Mesodermal cell (in vitro differentiated cells): ENCODE measurements around the gene SOCS3.

Experiments used
- H3K27ac ChIP-seq: 2 replicates; pipeline ENCODE4 v1.7.0; 2013; ENCODE audit warnings: mild to moderate bottlenecking, low read depth, low read length, moderate library complexity; ENCODE audit not compliant: severe bottlenecking
- H3K36me3 ChIP-seq: 2 replicates; pipeline ENCODE4 v1.7.1; 2013; ENCODE audit warnings: mild to moderate bottlenecking, low read length, moderate library complexity; ENCODE audit not compliant: control insufficient read depth, insufficient read depth
- H3K4me1 ChIP-seq: one replicate; pipeline ENCODE4 v1.7.1; 2013; ENCODE audit warnings: mild to moderate bottlenecking, low read length; ENCODE audit not compliant: insufficient read depth, control insufficient read depth, poor library complexity, severe bottlenecking
- H3K4me3 ChIP-seq: 2 replicates; pipeline ENCODE4 v1.7.0; 2013; ENCODE audit warnings: low read length, control low read depth, mild to moderate bottlenecking; ENCODE audit not compliant: insufficient read depth, poor library complexity, severe bottlenecking; ENCODE audit errors: extremely low read depth
- H3K9me3 ChIP-seq: 2 replicates; pipeline ENCODE4 v1.7.1; 2013; ENCODE audit warnings: mild to moderate bottlenecking, low read length, moderate library complexity; ENCODE audit not compliant: control insufficient read depth
- WGBS, 2 experiments: methylation state at CpG; one replicate each; pipeline ENCODE4 v1.1.5; 2013; ENCODE audit warnings: missing lambda C conversion rate in 2 of 2; ENCODE audit not compliant: insufficient coverage in 2 of 2; 5-methylcytosine and 5-hydroxymethylcytosine counted together

The SOCS3 gene

DNA sequence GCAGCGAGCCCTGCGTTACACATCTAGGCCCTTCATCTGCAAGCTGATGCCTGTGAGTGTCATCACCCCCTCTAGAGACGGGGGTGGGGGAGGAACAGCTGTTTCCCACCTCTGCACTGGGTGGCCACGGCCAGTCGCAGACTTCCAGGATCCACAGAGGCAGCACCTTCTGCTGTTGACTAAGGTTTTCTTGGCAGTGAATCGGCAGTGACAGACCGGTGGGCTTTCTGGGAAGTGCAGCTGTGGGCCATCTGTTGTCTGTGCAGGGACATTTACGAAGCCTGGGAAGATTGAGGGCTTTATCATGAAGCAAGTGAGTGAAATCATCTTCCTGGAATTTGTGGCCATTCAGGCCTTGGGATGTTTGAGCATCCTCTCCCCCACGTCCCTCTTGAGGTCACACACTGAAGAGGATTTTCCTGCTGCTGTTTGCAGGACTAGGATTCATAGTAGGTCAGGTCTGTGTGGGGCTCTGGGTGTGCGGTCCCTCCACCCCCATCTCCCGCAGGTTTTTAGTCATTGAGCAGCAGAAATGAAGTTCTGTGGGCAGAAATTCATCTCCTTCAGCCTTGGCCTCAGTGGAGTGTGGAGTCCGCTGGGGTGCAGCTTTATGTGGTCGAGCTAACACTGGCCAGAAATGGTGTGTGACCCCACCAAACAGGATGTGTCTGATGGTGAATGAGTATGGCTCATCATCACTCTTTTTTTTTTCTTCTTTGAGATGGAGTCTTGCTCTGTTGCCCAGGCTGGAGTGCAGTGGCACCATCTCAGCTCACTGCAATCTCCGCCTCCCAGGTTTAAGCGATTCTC, 30.6 kb upstream of the SOCS3 start:
- peaks cover 45% of the 10 kb centered on the region for H3K4me1 ChIP-seq
- H3K9me3 ChIP-seq = no peaks in the 10 kb centered on the region
- H3K27ac ChIP-seq = peak overlapping the region; percentile 81
- 56 to 70% methylated on average over 9 to 12 of the region's 15 CpGs for WGBS, 2 experiments
- no peak overlapping the region for H3K4me3 ChIP-seq
- H3K36me3 ChIP-seq = peaks cover 42% of the 10 kb centered on the region

DNA sequence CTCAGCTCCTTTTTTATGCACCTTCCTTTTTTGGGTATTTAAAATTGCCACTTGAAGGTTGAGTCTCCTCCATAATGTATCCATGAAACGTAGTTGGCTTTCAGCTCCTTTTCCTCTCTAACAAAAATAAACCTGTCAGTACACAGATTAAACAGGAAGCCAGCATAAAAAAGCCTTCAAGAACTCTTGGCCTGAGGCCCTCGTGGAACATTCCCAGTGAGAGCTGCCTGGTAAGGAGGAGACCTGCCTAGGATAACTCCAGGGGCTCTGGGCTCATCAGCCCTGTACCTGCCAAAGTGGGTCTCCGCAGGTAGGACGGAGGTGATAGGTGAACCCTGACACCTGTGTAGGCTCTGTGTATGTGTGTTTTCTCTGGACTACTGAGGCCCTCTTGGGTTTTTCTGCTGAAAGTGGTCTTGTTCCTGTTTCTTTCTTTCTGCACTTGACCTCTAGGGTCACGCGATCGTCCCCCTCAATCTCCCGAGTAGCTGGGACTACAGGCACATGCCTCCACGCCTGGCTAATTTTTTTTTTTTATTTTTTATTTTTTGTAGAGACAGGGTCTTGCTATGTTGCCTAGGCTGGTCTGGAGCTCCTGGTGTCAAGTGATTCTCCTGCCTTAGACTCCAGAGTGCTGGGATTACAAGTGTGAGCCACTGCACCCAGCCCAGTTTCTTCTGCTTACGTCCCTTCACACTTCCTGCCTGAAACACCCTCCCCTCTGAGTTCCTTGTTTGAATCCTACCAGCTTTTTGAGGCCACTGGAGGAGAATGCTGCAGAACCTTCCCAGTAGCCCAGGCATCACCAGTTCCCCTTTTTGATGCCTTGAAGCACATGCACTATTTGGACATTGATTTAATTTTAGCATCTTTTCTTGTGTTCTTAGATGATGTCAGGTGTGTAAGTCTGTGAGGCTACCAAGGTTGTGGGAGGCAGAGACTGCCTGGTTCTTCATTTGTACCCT, 28.4 kb upstream of the SOCS3 start:
- Histone ChIP-seq H3K4me1 (peaks cover 46% of the 10 kb centered on the region), H3K27ac (no peak overlapping the region), H3K4me3 (no peak overlapping the region), H3K36me3 (peaks cover 33% of the 10 kb centered on the region), H3K9me3 (no peaks in the 10 kb centered on the region)
- WGBS, 2 experiments = 90 to 98% methylated on average over 2 to 5 of the region's 10 CpGs

- H3K9me3 ChIP-seq = no peaks in the 10 kb centered on the region
- 97 to 98% methylated on average over 21 to 22 of the region's 23 CpGs for WGBS, 2 experiments
- H3K4me1 ChIP-seq = peaks cover 45% of the 10 kb centered on the region
- H3K27ac ChIP-seq = no peak overlapping the region
- H3K36me3 ChIP-seq = peaks cover 40% of the 10 kb centered on the region
- no peak overlapping the region for H3K4me3 ChIP-seq
Observed at GRCh38 chr17:78384479-78385175, 24.8 kb upstream of the SOCS3 start.

- Histone ChIP-seq H3K36me3 (peaks cover 37% of the 10 kb centered on the region), H3K4me3 (no peak overlapping the region), H3K27ac (no peak overlapping the region), H3K9me3 (no peaks in the 10 kb centered on the region), H3K4me1 (peaks cover 46% of the 10 kb centered on the region)
- 81 to 90% methylated on average over 10 to 12 of the region's 15 CpGs for WGBS, 2 experiments
Observed at GRCh38 chr17:78383725-78384471, 24.0 kb upstream of the SOCS3 start.

DNA sequence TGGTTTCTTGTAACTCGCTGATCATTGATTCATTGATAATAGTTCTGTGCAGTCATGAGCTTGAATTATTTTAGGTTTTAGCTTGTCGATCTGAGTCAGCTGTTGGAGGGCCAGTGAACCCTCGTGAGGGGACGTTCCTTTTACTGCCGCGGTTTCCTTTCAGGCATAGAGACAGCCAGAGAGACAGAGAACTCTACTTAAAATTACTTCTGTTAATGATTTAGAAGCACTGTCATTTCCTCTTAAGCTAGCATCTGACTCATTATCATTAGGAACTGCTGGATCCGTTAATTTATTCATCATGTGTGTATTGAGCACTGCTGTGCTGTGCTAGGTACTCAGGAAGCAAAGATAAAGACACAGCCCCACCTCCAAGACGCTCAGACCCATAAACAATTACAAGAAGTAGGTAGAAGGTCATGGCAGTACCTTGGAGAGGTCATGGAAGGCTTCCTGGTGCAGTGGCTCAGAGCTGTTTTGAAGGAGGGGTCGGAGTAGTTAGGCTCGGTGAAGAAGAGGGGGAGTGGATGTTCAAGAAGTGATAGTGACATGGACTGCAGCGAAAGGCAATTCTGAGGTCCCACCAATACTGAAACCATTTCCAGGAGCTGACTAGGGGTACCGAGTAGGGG, 21.8 kb upstream of the SOCS3 start:
- Histone ChIP-seq H3K4me1 (peaks cover 44% of the 10 kb centered on the region), H3K9me3 (no peaks in the 10 kb centered on the region), H3K4me3 (no peak overlapping the region), H3K36me3 (peaks cover 29% of the 10 kb centered on the region), H3K27ac (peak overlapping the region; percentile 37)
- 65 to 75% methylated on average over 3 to 10 of the region's 12 CpGs for WGBS, 2 experiments

DNA sequence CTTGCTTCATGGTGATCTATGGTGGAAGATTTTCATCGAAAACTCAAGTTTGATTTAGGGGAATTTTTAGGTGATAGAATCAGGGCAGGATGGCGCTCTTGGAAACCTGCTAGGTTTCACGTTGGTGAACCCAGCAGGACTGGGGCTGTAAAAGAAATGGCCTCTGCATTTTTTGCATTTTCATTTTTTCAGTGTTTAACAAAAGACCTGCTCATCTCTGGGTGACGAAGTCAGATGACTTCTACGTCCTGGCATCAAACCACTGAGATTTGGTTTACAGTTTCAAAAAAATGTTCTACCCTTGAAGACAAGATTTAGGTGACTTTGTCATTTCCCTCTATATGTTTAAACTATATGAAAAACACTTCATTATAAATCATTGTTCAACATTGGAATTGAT, 20.5 kb upstream of the SOCS3 start:
- no peak overlapping the region for H3K4me3 ChIP-seq
- peaks cover 39% of the 10 kb centered on the region for H3K4me1 ChIP-seq
- peaks cover 25% of the 10 kb centered on the region for H3K36me3 ChIP-seq
- 90 to 97% methylated on average over 4 to 5 of the region's 5 CpGs for WGBS, 2 experiments
- H3K9me3 ChIP-seq = no peaks in the 10 kb centered on the region
- no peak overlapping the region for H3K27ac ChIP-seq

- Histone ChIP-seq H3K4me1 (peaks cover 51% of the 10 kb centered on the region), H3K27ac (peak overlapping the region; percentile 88), H3K9me3 (no peaks in the 10 kb centered on the region), H3K36me3 (peaks cover 15% of the 10 kb centered on the region), H3K4me3 (peak overlapping the region; percentile 92)
- WGBS, 2 experiments = 7 to 8% methylated on average over 4 to 5 of the region's 7 CpGs
Observed at GRCh38 chr17:78379131-78379491, 19.2 kb upstream of the SOCS3 start.

DNA sequence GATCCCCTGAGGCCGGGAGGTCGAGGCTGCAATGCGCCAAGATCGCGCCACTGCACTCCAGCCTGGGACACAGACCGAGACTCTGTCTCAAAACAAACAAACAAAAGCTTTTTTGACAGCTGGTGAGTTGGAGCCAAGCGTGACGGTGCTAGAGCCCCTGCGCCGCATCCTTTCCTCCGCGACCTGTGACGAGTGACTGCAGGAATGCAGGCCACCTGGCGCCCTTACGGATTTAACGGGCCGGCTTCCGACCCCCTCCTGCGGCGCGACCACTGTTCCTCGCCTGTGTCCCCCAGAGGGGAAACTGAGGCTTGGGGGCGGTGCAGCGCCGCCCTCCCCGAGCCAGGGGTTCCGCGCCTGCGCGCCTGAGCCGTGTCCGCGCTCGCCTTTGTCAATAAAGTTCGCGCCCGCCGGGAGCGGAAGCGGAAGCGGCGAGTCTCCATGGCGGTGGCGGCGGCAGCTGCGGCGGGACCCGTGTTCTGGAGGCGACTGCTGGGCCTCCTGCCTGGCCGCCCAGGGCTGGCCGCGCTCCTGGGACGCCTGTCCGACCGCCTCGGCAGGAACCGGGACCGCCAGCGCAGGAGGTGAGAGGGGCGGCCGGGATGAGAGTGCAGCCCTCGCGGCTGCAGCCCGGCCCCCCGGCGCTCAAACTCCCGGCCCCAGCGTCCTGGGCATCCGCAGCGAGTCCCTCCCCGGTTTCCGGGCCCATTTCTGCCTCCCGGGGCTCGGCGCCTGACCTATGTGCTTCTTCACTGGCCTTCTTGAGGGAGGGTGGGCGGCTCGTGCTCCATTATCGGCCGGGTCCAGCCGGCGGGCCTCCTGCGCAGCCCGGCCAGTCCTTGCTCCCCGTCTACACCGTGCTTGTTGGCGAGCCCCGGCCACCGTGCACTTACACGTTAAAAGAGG, 18.6 kb upstream of the SOCS3 start, which contains the start of gene PGS1:
TSS of gene PGS1 (plus strand) at position 425 of the 906 bp plus-strand sequence. CDS start at position 442, 17 bp downstream.
- peak within 1 kb of the TSS; percentile 92 for H3K4me3 ChIP-seq
- peak within 1 kb of the TSS; percentile 88 for H3K27ac ChIP-seq
- peaks cover 15% of the 10 kb centered on the region for H3K36me3 ChIP-seq
- 12 to 13% methylated on average over 83 to 86 of the region's 89 CpGs for WGBS, 2 experiments
- no peaks in the 10 kb centered on the region for H3K9me3 ChIP-seq
- peaks cover 58% of the 10 kb centered on the region for H3K4me1 ChIP-seq

GRCh38 chr17:78377858-78378224, 18.0 kb upstream of the SOCS3 start:
- 90% methylated on average over 14 of the region's 14 CpGs for WGBS, 2 experiments
- peaks cover 62% of the 10 kb centered on the region for H3K4me1 ChIP-seq
- H3K27ac ChIP-seq = peak overlapping the region; percentile 88

More at GRCh38 chr17:78377858-78378224, 18.0 kb upstream of the SOCS3 start:
- peaks cover 15% of the 10 kb centered on the region for H3K36me3 ChIP-seq
- H3K9me3 ChIP-seq = no peaks in the 10 kb centered on the region
- peak overlapping the region; percentile 92 for H3K4me3 ChIP-seq
